ENCODE measurements around the gene ZAP70.

ZAP70 gene

GRCh38 chr2:97718051-97718882 lies 4.9 kb downstream of the ZAP70 start:
- peak; percentile 62 for DNase-seq

DNA sequence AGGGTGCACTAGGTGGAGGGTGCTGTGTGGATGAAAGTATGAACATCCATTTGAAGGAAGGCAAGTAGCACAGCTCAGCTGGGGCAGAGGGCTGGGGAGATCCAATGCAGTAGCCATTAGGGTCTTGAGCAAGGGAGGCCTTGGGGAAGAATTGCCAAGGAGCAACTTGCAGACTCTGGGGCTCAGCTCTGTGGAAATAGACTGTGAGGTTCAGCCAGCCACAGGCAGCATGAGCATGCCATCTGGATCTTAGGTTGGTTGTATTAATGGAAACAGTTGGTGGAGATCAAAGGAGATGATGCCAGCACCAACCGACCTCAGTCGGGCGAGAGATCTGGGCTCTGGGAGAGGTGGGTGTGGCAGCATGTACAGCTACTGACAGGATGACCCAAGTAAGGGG lies 5.6 kb downstream of the ZAP70 start:
- DNase-seq, result no peak

DNA sequence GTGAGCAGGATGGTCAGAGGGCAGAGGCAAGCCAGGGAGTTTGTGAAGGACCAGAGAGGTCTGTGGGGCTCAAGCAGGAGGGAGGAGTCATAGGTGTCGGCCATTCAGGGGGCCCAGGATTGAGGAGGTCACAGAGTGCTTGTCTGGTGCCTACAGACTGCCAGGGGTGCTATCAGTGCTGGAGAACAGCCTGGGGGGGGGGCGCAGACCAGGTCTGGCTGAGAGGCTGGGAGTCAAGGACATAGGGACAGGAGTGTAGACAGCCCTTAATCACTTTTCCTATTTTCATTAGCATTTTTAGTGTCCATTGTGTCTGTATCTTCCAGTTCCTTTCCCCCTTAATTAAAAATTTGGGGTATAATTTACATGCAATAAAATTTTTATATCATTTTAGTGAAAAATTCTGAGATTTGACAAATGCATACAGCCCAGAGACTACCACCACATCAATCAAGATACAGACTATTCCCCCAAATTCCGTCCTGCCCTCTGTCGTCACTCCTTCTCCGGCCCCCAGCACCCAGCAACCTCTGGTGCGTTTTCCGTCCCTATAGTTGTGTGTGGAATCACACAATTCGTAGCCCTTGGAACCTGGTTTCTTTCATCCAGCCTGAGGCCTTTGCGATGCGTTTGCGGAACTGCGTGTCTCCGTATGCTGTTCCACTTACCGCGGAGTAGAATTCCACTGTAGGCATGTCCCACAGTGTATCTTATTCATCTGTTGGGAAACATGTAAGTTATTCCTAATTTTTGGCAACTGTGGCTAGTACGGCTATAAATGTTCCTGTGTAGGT lies 6.2 kb downstream of the ZAP70 start:
- no peak for DNase-seq

DNA sequence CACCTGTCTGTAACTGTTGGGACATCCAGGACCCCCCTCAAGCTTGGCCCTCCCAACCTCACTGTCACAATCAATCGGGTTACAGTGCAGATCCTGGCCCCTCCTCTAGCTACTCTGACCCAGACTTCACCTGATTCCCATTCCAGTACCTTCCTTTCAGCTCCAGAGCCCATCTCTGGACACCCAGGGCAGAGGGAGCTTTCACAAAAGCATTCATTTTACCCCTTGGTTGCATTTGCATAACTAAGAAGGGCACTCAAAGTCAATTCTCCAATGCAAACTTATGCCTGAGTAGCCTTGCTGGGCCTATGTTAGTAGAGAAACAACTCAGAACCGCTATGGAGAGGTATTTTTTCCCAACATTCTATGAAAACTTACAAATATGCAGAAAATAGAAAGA lies 7.4 kb downstream of the ZAP70 start:
- no peak for DNase-seq

DNA sequence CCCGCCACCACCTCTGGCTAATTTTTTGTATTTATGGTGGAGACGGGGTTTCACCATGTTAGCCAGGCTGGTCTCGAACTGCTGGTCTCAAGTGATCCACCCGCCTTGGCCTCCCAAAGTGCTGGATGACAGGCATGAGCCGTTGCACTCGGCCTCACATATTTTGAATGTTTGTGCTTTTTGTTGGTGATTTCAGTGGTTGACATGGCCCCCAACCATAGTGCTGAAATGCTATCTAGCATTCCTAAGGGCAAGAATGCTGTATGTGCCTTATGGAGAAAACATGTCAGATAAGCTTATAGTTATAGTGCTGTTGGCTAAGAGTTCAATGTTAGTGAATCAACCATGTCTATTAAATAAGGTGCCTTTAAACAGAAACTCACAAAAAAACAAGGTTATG lies 8.9 kb downstream of the ZAP70 start:
- no peak for DNase-seq

GRCh38 chr2:97723156-97724072 lies 10.0 kb downstream of the ZAP70 start:
- no peak for DNase-seq

DNA sequence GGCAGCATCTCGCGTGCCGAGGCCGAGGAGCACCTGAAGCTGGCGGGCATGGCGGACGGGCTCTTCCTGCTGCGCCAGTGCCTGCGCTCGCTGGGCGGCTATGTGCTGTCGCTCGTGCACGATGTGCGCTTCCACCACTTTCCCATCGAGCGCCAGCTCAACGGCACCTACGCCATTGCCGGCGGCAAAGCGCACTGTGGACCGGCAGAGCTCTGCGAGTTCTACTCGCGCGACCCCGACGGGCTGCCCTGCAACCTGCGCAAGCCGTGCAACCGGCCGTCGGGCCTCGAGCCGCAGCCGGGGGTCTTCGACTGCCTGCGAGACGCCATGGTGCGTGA lies 10.7 kb downstream of the ZAP70 start:
- DNase-seq, result no peak

DNA sequence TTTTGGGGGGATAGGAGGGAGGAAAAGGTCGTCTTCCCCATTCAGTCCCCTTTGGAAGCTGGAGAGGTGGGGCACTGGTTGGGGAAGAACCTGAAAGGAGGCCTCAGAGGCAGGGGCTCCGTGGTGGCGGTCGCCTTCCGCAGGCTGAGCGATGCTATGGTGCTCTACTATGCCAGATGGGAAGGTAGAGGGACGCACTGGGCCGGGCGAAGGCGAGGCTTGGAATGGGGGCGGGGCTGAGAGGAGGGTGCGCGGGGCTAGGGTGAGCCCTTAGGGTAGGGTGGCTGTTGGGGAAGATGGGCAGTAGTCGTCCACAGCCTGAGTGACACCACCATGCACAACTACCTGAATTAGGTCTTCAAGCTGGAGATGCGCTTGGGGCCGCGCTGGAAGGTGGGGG lies 11.1 kb downstream of the ZAP70 start:
- no peak for DNase-seq

GRCh38 chr2:97724946-97725688 lies 11.7 kb downstream of the ZAP70 start:
- no peak for DNase-seq

- no peak for DNase-seq
Measured at GRCh38 chr2:97726261-97727064, 13.1 kb downstream of the ZAP70 start.

DNA sequence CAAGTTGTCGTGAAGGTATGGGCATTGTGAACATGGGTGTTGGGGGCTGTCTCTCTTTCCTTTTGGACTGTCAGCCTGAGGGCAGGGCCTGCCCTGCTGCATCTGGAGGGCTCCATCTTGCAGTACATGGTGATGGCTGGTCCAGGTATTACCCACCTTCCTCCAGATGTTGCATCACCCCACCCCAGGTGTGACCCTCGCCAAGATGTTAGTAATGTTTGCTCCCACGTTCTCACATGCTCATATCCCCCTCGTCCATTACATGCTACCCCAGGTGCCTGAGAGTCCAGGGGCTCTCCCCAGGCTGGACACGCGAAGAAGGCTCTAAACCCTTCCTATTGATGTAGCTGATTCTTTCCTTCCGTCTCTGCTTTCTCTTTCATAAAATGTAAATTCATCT lies 13.9 kb downstream of the ZAP70 start:
- no peak for DNase-seq

DNA sequence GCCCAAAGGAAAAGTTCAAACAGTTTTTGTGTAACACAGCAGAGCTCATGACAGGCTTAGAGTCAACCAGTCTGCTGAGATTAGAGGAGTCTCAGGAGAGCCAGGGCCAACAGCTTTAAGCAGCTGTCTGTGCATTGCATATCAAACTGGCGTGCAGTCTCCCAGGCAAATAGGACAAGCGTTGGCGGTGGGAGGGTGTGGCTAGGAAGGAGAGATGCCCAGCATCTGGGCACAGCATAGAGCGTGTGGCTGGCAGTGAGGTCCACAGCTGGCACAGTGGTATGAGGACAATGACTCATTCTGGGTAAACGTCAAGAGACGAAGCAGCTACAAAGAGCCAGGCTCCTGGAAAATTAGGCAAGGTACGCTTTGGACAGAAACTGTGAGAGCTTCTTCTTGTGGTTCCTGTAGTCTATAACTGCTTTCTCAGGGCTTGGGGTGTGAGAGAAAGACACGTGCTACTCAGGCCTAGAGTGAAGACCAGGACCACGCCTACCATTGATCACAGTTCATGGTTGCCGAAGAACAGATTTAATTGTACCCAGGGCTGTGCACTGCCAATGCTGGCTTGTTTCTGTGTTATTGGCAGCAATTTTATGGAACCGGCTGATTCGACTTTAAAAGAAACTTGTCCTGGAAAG lies 14.8 kb downstream of the ZAP70 start:
- peak; percentile 50 for DNase-seq

DNA sequence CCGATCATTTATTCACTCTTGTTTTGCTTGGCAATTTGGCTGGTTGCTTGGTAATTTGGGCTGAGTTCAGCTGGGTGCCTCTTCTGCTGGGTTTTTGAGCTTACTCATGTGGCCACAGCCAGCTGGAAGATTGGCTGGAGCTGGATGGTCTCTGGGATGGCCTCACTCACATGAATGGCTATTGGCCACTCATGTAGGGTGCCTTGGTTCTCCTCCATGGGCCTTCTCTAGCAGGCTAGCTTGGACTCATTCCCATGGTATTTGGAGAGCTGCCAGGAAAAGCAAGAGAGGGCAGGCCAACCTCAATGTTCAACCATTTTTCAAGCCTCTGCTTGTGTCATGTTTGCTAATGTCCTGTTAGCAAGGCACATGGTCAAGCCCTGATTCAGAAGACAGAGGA lies 16.9 kb downstream of the ZAP70 start:
- DNase-seq, result no peak

DNA sequence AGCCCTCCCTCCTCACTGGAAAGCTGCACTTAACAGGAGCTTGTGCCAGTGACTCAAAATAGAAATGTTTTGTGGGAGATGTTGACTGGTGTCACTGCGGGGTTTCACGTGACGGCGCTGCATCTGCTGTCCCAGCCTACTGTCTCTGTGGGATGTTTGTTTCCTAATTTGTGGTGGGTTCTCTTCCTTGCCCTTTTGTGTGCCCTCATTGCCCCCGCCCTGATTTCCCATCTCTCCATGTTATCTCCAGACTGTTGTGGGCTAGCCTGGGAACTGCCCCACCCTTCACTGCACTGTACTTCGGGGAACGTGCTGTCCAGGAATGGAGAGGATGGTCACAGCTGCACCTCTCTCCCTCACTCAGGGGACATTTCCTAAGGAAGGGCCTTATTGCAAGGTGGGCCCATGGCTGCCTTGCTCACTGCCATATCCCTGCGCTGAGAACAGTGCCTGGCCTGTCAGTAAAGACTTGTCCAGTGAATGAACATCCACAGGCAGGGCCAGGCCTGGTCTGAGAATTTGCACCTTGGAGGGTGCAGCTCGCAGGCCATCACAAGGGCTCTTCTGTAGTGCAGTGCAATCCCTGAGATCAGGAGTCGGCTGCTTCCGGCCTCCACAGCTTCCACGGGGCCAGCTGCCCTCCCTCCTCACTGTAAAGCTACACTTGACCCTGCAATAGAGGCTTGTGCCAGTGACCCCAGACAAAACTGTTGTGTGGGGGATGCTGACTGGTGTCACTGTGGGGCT lies 18.1 kb downstream of the ZAP70 start:
- no peak for DNase-seq

DNA sequence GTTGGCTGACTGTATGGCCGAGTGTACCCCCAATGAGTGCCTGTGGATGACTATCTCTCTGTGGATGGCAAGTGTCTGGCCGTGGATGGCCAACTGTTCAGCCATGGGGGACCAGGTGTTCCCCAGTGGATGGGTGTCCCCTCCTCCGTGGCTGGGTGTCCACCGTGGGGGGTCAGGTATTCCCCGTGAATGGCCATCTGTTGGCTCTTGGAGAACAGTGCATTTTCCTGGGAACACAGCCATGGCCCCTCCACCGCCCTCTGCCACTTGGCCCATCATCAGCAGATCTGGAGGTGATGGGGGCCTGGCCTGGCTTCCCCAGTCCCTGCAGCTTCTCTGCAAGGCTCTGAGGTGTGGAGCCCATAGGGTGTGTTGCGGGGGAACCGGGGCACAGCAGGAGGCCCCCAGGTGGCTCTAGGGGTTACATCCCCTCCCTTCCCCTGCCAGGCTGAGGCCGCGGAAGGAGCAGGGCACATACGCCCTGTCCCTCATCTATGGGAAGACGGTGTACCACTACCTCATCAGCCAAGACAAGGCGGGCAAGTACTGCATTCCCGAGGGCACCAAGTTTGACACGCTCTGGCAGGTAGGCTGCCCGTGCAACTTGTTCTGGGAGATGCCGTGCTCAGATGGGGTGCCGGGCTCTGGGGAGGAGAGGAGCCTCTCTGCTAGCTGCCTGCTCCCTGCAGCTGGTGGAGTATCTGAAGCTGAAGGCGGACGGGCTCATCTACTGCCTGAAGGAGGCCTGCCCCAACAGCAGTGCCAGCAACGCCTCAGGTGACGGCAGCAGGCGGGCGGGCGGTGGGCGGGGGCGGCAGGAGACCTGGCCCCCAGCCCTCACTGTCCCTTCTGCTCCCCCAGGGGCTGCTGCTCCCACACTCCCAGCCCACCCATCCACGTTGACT lies 19.3 kb downstream of the ZAP70 start:
- DNase-seq, result no peak

DNA sequence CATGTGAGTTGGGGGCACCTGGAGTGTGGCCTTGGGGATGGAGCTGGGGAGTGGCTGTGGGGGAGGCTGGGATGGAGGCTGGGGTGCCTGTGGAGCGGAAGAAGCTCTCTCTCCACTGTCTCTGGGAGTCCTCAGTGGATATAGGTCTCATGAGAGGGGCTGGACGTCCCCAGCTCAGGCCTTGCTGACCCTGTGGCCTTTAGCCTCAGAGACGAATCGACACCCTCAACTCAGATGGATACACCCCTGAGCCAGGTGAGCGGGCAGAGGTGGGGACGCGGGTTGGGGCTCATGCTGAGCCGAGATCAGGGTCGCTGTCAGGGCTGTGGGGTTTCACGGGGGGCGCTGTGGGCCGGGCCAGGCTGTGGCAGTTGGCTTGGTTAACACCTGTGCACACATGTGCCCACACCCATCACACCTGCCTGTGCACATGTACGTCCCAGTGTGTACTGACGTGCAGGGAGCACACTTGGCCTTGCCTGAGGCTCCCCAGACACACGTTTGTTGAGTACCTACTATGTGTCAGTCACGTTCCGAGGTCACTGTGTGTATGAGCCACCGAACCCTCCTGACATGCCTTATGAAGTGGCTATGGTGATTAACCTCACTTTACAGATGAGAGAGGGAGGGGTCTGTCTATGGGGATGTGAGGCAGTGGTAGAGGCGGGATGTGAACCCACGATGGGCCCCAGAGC lies 20.1 kb downstream of the ZAP70 start:
- no peak for DNase-seq

DNA sequence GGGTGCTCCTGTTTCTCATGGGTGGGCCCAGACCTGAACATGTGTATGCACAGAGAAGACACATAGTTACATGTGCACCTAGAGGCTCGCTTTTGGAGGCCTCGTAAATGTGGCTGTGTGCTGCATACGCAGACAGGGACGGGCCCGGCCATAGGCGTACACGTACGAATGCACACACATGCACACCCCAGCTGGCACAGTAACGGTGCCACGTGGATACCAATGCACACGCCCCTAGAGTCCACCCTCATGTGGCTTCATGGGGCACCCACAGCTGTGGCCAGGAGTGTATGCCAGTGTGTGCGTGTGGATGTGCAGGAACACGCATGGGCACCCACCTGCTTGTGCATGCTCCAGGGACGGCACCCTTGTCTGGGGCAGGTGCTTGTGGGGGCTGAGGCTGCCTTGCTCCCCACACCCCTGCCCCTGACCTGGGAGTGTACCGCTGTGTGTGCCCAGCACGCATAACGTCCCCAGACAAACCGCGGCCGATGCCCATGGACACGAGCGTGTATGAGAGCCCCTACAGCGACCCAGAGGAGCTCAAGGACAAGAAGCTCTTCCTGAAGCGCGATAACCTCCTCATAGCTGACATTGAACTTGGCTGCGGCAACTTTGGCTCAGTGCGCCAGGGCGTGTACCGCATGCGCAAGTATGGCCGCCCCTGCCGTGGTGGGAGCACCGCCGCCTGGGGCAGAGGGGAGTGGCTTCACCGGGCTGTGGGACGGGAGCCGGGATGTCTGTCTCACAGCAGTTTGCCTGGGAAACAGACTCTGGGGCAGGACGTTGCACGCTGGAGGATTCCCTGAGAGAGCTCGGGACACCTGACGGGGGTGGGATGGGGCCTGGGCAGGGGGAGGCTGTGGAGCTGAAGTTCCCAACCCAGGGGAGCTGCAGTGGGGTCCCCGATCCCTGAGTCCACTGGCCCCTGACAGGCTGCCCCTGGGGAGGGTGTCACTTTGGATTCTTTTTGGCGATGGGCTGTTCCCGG lies 21.0 kb downstream of the ZAP70 start:
- DNase-seq, result no peak
